Chondrocyte (in vitro differentiated cells): ENCODE data around the gene ANKFY1. TPM values are rescaled to one million over a fixed set of nuclear protein-coding genes. Genes with fewer than 3 reads are reported as not detected.
"Not testable (repeated sequence)": the region's sequence is repeated elsewhere in the genome, so short reads cannot be mapped to it uniquely, and the experiment has no call there.

Experiments used
- DNase-seq: peaks from one replicate; pipeline ENCODE4 v3.0.0; 2021; ENCODE audit warnings: mixed read lengths, low spot score
- H3K27ac Mint-ChIP-seq: one replicate; pipeline ENCODE4 v1.8.0; 2021; ENCODE audit warnings: mild to moderate bottlenecking, moderate library complexity, mixed read lengths; ENCODE audit not compliant: unreplicated experiment
- H3K27me3 Mint-ChIP-seq: 2 replicates; pipeline ENCODE4 v1.8.0; 2021; ENCODE audit warnings: low read depth, mixed read lengths
- H3K36me3 Mint-ChIP-seq: 2 replicates; pipeline ENCODE4 v1.8.0; 2021; ENCODE audit warnings: low read depth, mixed read lengths
- H3K4me1 Mint-ChIP-seq: 2 replicates; pipeline ENCODE4 v1.8.0; 2021; ENCODE audit warnings: low read depth, mild to moderate bottlenecking, mixed read lengths
- H3K4me3 Mint-ChIP-seq: one replicate; pipeline ENCODE4 v1.8.0; 2021; ENCODE audit warnings: mild to moderate bottlenecking, moderate library complexity, mixed read lengths; ENCODE audit not compliant: unreplicated experiment
- H3K9me3 Mint-ChIP-seq: 2 replicates; pipeline ENCODE4 v1.8.0; 2021; ENCODE audit warnings: low read depth, mixed read lengths
- total RNA-seq: library from RNA; stranded (reverse); gene quantifications from 3 replicates; pipeline ENCODE4 v1.2.1, GENCODE V29; 2021
- TF ChIP-seq, protein P1 (sequence below): fragments of 200-600 bp; sonication (generic); IDR thresholded peaks from 2 replicates; pipeline ENCODE4 v1.5.0; 2021; ENCODE audit warnings: antibody characterized with exemption, mild to moderate bottlenecking, moderate library complexity

ANKFY1 gene
- total RNA-seq, 1 donor from 2014 or later = 44.7 TPM

DNA sequence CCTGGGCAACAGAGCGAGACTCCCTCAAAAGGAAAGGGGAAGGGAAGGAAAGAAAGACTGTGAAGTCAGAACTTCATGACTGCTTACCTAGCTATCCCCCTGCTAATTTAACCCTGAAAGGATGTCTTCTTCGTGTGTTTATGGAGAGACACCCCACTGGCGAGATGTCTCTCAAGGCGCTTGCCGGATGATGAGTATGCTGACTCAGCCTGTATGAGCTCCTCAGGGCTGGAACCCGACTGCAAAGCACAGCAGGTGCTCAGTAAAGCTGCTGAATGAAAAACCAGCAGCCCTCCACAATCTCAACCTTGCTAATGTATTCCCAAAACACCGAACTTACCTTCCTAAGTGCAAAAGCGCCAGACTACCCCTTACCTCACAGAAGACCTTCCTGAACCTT lies 2.3 kb downstream of the ANKFY1 start:
- Mint-ChIP-seq H3K27ac (peak overlapping the region; percentile 6), H3K4me3 (no peak overlapping the region), H3K36me3 (peaks cover 1% of the 10 kb centered on the region), H3K4me1 (peaks cover 42% of the 10 kb centered on the region), H3K9me3 (no peaks in the 10 kb centered on the region), H3K27me3 (no peaks in the 10 kb centered on the region)
- DNase-seq = no peak
- TF ChIP-seq, protein P1, sequence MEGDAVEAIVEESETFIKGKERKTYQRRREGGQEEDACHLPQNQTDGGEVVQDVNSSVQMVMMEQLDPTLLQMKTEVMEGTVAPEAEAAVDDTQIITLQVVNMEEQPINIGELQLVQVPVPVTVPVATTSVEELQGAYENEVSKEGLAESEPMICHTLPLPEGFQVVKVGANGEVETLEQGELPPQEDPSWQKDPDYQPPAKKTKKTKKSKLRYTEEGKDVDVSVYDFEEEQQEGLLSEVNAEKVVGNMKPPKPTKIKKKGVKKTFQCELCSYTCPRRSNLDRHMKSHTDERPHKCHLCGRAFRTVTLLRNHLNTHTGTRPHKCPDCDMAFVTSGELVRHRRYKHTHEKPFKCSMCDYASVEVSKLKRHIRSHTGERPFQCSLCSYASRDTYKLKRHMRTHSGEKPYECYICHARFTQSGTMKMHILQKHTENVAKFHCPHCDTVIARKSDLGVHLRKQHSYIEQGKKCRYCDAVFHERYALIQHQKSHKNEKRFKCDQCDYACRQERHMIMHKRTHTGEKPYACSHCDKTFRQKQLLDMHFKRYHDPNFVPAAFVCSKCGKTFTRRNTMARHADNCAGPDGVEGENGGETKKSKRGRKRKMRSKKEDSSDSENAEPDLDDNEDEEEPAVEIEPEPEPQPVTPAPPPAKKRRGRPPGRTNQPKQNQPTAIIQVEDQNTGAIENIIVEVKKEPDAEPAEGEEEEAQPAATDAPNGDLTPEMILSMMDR = no peak

- H3K4me3 Mint-ChIP-seq = no peak overlapping the region
- H3K27ac Mint-ChIP-seq = no peak overlapping the region
- no peak for DNase-seq
- H3K36me3 Mint-ChIP-seq = peaks cover 1% of the 10 kb centered on the region
- H3K9me3 Mint-ChIP-seq = peaks cover 4% of the 10 kb centered on the region
- TF ChIP-seq, protein P1 = no peak
- H3K4me1 Mint-ChIP-seq = peaks cover 26% of the 10 kb centered on the region
- H3K27me3 Mint-ChIP-seq = no peaks in the 10 kb centered on the region
Measured at GRCh38 chr17:4258867-4259266, 4.9 kb downstream of the ANKFY1 start.

- Mint-ChIP-seq H3K4me3 (no peak overlapping the region), H3K4me1 (peaks cover 17% of the 10 kb centered on the region), H3K27me3 (no peaks in the 10 kb centered on the region), H3K36me3 (peaks cover 1% of the 10 kb centered on the region), H3K27ac (peak overlapping the region; percentile 52), H3K9me3 (peaks cover 4% of the 10 kb centered on the region)
- no peak for DNase-seq
- TF ChIP-seq, protein P1 = no peak
Measured at GRCh38 chr17:4256952-4257351, 6.8 kb downstream of the ANKFY1 start.

DNA sequence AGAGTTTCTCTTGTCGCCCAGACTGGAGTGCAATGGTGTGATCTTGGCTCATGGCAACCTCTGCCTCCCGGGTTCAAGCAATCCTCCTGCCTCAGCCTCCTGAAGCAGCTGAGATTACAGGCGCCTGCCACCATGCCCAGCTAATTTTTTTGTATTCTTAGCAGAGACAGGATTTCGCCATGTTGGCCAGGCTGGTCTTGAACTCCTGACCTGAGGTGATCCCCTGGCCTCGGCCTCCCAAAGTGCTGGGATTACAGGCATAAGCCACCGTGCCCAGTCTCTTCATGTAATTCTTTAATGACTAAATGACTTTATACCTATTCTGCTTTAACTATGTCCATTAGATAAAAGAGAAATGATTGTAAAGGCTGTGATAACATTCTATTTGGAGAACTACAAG lies 8.5 kb downstream of the ANKFY1 start:
- not testable (repeated sequence) for H3K4me3 Mint-ChIP-seq, DNase-seq, H3K36me3 Mint-ChIP-seq, H3K9me3 Mint-ChIP-seq, H3K27ac Mint-ChIP-seq, H3K27me3 Mint-ChIP-seq
- H3K4me1 Mint-ChIP-seq = peaks cover 11% of the 10 kb centered on the region

GRCh38 chr17:4250887-4251286 lies 12.9 kb downstream of the ANKFY1 start:
- no peak for DNase-seq
- Mint-ChIP-seq H3K36me3 (no peaks in the 10 kb centered on the region), H3K4me3 (no peak overlapping the region), H3K27ac (no peak overlapping the region), H3K4me1 (peaks cover 29% of the 10 kb centered on the region), H3K27me3 (no peaks in the 10 kb centered on the region), H3K9me3 (peaks cover 4% of the 10 kb centered on the region)
- TF ChIP-seq, protein P1 = no peak

DNA sequence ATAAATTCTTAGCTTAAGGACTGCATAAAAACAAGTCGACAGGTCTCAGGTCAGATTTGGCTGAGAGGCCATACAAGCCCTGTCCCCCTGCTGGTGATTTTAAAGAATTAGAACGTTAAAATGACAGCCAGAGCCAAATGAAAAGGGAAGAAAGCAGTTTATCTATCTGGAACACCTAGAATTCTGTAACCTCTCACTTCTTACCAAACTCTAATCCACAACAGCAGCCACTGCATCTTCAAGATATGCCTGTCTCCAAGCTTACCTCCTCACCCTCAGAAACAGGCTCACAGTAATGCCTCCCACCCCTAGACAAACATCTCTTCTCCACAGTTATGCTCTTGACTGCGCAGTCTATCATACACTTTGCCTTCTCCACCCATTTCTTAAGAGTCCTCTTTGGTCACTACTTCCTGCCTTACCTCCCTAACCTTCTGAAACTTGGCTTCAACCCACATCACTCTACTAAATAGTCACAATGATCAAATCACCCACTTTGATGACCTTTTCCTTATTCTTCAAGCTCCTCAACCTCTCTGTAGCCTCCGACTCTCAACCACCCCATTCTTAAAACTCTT lies 14.2 kb downstream of the ANKFY1 start:
- Mint-ChIP-seq H3K4me1 (peaks cover 33% of the 10 kb centered on the region), H3K27me3 (no peaks in the 10 kb centered on the region), H3K27ac (peak overlapping the region; percentile 77), H3K9me3 (no peaks in the 10 kb centered on the region), H3K4me3 (no peak overlapping the region), H3K36me3 (no peaks in the 10 kb centered on the region)
- TF ChIP-seq, protein P1 = peak; percentile 83
- no peak for DNase-seq
